Transverse colon (tissue), 4 donors: ENCODE measurements around the gene ZNF365.

ENCODE experiments used
- EP300 ChIP-seq: sonication (generic); formaldehyde crosslinking; IDR thresholded peaks from one replicate; pipeline ENCODE4 v1.6.1; 2017; ENCODE audit warnings: antibody characterized with exemption, low read depth
- POLR2A ChIP-seq: fragments of 450-650 bp; IDR thresholded peaks from one replicate; pipeline ENCODE4 v1.6.1; 2016; ENCODE audit warnings: antibody characterized with exemption, mild to moderate bottlenecking, moderate library complexity
- POLR2AphosphoS5 ChIP-seq, 3 donors: sonication (generic); formaldehyde crosslinking; IDR thresholded peaks; one replicate each; pipeline ENCODE4 v1.6.1; 2016; ENCODE audit warnings: antibody characterized with exemption in 3 of 3
- TF ChIP-seq, protein P1 (sequence below), 5 experiments: fragments of 200-600 bp in 3 of 5; fragments of 450-650 bp in 2 of 5; sonication (generic) in 3 of 5; IDR thresholded peaks; 1 replicate in 2 of 5; 2 replicates in 3 of 5; pipeline ENCODE4 v1.5.1; 2016 to 2017; ENCODE audit warnings: antibody characterized with exemption in 5 of 5, inconsistent platforms in 3 of 5, mild to moderate bottlenecking in 2 of 5, moderate library complexity in 1 of 5

DNA sequence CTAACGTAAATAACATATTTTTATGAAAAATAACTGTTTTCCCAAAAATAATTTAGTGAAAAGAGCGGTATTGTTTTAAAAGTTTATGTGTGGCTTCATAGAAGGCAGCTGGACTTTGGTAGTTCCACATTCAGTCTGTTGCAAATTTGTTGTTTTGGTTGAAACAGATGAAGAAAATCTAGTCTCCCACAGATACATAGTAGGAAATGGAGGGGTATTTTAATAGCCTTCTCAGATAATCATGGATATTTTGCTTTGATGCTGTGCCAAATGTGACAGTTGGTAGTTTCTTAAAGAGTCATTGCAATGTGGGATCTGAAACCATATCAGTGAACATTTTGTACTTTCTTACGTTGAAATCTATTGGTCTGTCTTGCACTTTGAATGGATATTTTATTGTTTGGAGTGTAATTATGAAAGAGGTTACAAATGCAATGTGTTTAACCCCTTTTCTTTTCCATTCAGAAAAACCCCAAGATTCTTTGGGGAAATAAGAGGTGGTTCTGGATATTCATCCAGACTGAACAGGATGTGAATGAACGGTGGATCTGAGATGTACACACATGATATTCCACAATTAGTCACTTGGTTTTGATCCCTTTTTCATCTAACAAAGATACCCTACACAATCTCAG, 10.4 kb downstream of the ZNF365 start:
- TF ChIP-seq, protein P1, sequence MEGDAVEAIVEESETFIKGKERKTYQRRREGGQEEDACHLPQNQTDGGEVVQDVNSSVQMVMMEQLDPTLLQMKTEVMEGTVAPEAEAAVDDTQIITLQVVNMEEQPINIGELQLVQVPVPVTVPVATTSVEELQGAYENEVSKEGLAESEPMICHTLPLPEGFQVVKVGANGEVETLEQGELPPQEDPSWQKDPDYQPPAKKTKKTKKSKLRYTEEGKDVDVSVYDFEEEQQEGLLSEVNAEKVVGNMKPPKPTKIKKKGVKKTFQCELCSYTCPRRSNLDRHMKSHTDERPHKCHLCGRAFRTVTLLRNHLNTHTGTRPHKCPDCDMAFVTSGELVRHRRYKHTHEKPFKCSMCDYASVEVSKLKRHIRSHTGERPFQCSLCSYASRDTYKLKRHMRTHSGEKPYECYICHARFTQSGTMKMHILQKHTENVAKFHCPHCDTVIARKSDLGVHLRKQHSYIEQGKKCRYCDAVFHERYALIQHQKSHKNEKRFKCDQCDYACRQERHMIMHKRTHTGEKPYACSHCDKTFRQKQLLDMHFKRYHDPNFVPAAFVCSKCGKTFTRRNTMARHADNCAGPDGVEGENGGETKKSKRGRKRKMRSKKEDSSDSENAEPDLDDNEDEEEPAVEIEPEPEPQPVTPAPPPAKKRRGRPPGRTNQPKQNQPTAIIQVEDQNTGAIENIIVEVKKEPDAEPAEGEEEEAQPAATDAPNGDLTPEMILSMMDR (IDR thresholded peaks at IDR 0.05), result no peak
- TF ChIP-seq POLR2AphosphoS5 (IDR thresholded peaks at IDR 0.05) (no peak), POLR2A (no peak), EP300 (no peak)
